Type B pancreatic cell (in vitro differentiated cells): ENCODE data around the gene JAKMIP2. TPM values are rescaled to one million over a fixed set of nuclear protein-coding genes. Genes with fewer than 3 reads are reported as not detected.

Source experiments
- DNase-seq: peaks from one replicate; pipeline ENCODE4 v3.0.0; 2021; ENCODE audit warnings: mixed read lengths; ENCODE audit not compliant: unreplicated experiment; ENCODE audit errors: extremely low spot score
- H3K27ac Mint-ChIP-seq: 2 replicates; pipeline ENCODE4 v1.8.0; 2021; ENCODE audit warnings: mild to moderate bottlenecking, mixed read lengths
- H3K27me3 Mint-ChIP-seq: 2 replicates; pipeline ENCODE4 v1.8.0; 2021; ENCODE audit warnings: mixed read lengths
- H3K36me3 Mint-ChIP-seq: 2 replicates; pipeline ENCODE4 v1.8.0; 2021; ENCODE audit warnings: mixed read lengths
- H3K4me1 Mint-ChIP-seq: one replicate; pipeline ENCODE4 v1.8.0; 2021; ENCODE audit warnings: mixed read lengths; ENCODE audit not compliant: unreplicated experiment
- H3K4me3 Mint-ChIP-seq: 2 replicates; pipeline ENCODE4 v1.8.0; 2021; ENCODE audit warnings: mild to moderate bottlenecking, mixed read lengths
- H3K9me3 Mint-ChIP-seq: 2 replicates; pipeline ENCODE4 v1.8.0; 2021; ENCODE audit warnings: mixed read lengths
- CTCF ChIP-seq: fragments of 200-600 bp; sonication (generic); conservative IDR thresholded peaks from 2 replicates; pipeline ENCODE4 v1.5.0; 2021; ENCODE audit warnings: antibody characterized with exemption, mild to moderate bottlenecking
- total RNA-seq: library from RNA; stranded (reverse); gene quantifications from 2 replicates; pipeline ENCODE4 v1.2.1, GENCODE V29; 2021; ENCODE audit warnings: low replicate concordance

Gene JAKMIP2
- total RNA-seq, 1 donor from 2014 or later = 13.8 TPM

- DNase-seq = no peak
- no peaks in the 10 kb centered on the region for H3K4me1 Mint-ChIP-seq
- H3K4me3 Mint-ChIP-seq = no peak overlapping the region
- H3K27ac Mint-ChIP-seq = no peak overlapping the region
- no peaks in the 10 kb centered on the region for H3K27me3 Mint-ChIP-seq
- no peaks in the 10 kb centered on the region for H3K9me3 Mint-ChIP-seq
- TF ChIP-seq CTCF = no peak
- H3K36me3 Mint-ChIP-seq = peaks cover 5% of the 10 kb centered on the region
Observed at GRCh38 chr5:147673266-147673665, 109.3 kb downstream of the JAKMIP2 start.

GRCh38 chr5:147671365-147671764 is 111.2 kb downstream of the JAKMIP2 start:
- no peaks in the 10 kb centered on the region for H3K9me3 Mint-ChIP-seq
- no peak overlapping the region for H3K27ac Mint-ChIP-seq
- H3K36me3 Mint-ChIP-seq = peaks cover 5% of the 10 kb centered on the region
- H3K27me3 Mint-ChIP-seq = no peaks in the 10 kb centered on the region
- no peak overlapping the region for H3K4me3 Mint-ChIP-seq
- no peak for DNase-seq
- no peak for TF ChIP-seq CTCF
- H3K4me1 Mint-ChIP-seq = no peaks in the 10 kb centered on the region

GRCh38 chr5:147670815-147671214 is 111.7 kb downstream of the JAKMIP2 start:
- no peak for TF ChIP-seq CTCF
- Mint-ChIP-seq H3K27ac (no peak overlapping the region), H3K4me3 (no peak overlapping the region), H3K36me3 (peaks cover 5% of the 10 kb centered on the region), H3K27me3 (no peaks in the 10 kb centered on the region), H3K4me1 (no peaks in the 10 kb centered on the region), H3K9me3 (no peaks in the 10 kb centered on the region)
- no peak for DNase-seq

GRCh38 chr5:147669169-147669869 is 113.2 kb downstream of the JAKMIP2 start:
- H3K4me3 Mint-ChIP-seq = no peak overlapping the region

GRCh38 chr5:147668385-147668784 is 114.1 kb downstream of the JAKMIP2 start:
- Mint-ChIP-seq H3K27me3 (no peaks in the 10 kb centered on the region), H3K27ac (no peak overlapping the region), H3K4me1 (no peaks in the 10 kb centered on the region), H3K36me3 (peaks cover 7% of the 10 kb centered on the region), H3K4me3 (no peak overlapping the region), H3K9me3 (no peaks in the 10 kb centered on the region)
- TF ChIP-seq CTCF = no peak
- no peak for DNase-seq

More at GRCh38 chr5:147669169-147669869, 113.2 kb downstream of the JAKMIP2 start:
- no peak overlapping the region for H3K27ac Mint-ChIP-seq
- no peaks in the 10 kb centered on the region for H3K27me3 Mint-ChIP-seq
- peaks cover 5% of the 10 kb centered on the region for H3K36me3 Mint-ChIP-seq
- no peak for TF ChIP-seq CTCF
- no peaks in the 10 kb centered on the region for H3K9me3 Mint-ChIP-seq
- H3K4me1 Mint-ChIP-seq = no peaks in the 10 kb centered on the region
- DNase-seq = no peak
